ENCODE results near the gene P4HB. TPM values are rescaled to one million over a fixed set of nuclear protein-coding genes. Genes with fewer than 3 reads are reported as not detected.

Gene P4HB
- 100 to 1,000 TPM; 116 to 461 (median 257) TPM for total RNA-seq

DNA sequence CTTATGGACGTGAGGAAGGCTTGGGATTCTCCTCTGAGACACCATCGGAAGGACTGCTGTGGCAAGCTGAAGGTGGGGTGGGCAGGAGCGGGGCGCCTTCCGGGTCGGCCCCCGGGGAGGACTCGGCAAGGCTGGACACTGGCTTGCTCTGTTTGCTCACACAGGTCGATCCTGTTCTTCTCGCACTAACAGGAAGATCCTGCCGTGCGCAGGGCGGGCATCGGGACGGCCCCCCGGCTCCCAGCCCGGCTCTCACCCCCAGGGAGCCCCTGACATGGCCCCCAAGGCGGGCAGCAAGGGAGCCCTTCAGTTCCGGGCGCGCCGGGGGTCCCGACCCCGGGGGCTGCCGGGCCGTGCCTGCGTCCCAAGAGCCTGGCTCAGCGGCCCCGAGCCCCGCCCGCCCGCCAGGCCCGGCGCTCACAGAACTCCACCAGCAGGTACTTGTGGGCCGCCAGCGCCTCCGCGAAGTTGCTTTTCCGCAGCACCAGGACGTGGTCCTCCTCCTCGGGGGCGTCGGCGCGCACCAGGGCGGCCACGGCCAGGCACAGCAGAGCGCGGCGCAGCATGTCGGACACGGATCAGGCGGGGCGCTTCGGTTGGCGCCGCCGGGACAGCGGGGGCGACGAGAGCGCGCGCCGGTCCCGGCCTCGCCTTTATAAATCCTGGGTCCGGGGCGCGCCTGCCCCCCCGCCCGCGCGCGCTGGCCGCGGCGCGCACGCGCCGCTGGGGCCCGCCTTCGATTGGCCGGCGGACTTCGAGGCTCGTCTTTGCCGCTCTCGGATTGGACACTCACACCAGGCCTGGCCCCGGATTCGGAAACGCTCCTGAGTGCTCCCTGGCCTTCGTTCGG lies at the start of gene P4HB:
TSS of gene P4HB (minus strand) at position 630 of the 850 bp plus-strand sequence. CDS start at position 566, 64 bp downstream.
- in situ Hi-C loops (cut with MboI; ENCODE audit: low pct_unique_long_range_greater_than_20kb in 2 of 9, low sequenced_read_pairs in 9 of 9, unreplicated experiment in 9 of 9) = no loop called here
- Histone ChIP-seq H3K27ac (peak within 1 kb of the TSS; percentile 95 to 98), H3K4me1 (replicated peaks in 1 of 2) (peaks cover 20 to 22% of the 10 kb centered on the region in 2 donors), H3K4me3 (peak within 1 kb of the TSS; percentile 66 to 90 (median 76))
- no peak for ATAC-seq (replicated peaks in 6 of 8)
- WGBS, 10 experiments = 0% methylated on average over 1 to 8 of the region's 95 CpGs; no CpG with 5 or more reads in 6 of the 10 experiments

DNA sequence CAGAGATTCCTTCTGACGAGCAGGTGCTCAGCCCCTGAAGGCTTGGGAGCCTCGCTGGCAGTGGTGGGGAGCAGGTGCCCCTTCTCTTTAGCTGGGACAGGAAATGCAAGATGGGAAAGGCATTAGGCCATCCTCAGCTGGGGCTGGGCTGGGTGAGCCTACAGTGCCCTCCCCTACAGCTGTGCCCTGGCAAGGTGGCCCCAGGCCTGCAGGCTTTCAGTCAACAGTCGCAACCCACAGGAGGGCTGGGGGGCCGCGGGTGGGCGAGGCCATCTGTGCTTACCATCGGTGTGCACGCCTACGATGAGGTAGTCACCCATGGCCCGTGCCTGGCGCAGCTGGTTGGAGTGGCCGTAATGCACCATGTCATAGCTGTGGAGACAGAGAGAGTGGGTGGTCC lies 48.9 kb upstream of the P4HB start:
- H3K4me1 ChIP-seq (replicated peaks in 1 of 2) = peaks cover 6 to 8% of the 10 kb centered on the region in 2 donors
- WGBS, 10 experiments = 80 to 100% (median 97%) methylated on average over 1 to 9 of the region's 12 CpGs; no CpG with 5 or more reads in 7 of the 10 experiments
- H3K4me3 ChIP-seq = no peak overlapping the region
- H3K27ac ChIP-seq = no peak overlapping the region
- ATAC-seq (replicated peaks in 6 of 8) = no peak
- in situ Hi-C loops (cut with MboI; ENCODE audit: low pct_unique_long_range_greater_than_20kb in 2 of 9, low sequenced_read_pairs in 9 of 9, unreplicated experiment in 9 of 9) = no loop called here

DNA sequence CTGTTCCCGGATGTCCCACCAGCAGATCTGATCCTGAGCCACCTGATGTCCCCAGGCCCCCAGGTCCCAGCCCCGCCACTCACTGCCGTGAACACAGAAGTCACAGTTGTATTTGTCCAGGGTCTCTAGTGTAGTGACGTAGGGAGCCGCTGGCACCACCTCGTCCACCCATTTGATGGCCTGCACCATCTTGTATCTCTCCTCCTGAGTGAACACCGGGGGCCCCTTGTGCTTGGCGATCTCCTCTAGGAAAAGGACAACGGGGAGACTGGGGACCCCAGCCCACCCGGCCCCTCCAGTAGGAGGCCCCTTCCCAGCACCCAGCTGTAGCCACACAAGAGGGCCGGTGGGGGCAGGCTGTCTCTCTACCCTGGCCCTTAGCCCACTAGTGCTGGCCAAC lies 48.5 kb upstream of the P4HB start:
- no peak overlapping the region for H3K27ac ChIP-seq
- no peak for ATAC-seq (replicated peaks in 6 of 8)
- in situ Hi-C loops (cut with MboI; ENCODE audit: low pct_unique_long_range_greater_than_20kb in 2 of 9, low sequenced_read_pairs in 9 of 9, unreplicated experiment in 9 of 9) = no loop called here
- WGBS, 10 experiments = no CpG with 5 or more reads among the region's 11 CpGs
- H3K4me1 ChIP-seq (replicated peaks in 1 of 2) = peaks cover 6 to 8% of the 10 kb centered on the region in 2 donors
- H3K4me3 ChIP-seq = no peak overlapping the region

DNA sequence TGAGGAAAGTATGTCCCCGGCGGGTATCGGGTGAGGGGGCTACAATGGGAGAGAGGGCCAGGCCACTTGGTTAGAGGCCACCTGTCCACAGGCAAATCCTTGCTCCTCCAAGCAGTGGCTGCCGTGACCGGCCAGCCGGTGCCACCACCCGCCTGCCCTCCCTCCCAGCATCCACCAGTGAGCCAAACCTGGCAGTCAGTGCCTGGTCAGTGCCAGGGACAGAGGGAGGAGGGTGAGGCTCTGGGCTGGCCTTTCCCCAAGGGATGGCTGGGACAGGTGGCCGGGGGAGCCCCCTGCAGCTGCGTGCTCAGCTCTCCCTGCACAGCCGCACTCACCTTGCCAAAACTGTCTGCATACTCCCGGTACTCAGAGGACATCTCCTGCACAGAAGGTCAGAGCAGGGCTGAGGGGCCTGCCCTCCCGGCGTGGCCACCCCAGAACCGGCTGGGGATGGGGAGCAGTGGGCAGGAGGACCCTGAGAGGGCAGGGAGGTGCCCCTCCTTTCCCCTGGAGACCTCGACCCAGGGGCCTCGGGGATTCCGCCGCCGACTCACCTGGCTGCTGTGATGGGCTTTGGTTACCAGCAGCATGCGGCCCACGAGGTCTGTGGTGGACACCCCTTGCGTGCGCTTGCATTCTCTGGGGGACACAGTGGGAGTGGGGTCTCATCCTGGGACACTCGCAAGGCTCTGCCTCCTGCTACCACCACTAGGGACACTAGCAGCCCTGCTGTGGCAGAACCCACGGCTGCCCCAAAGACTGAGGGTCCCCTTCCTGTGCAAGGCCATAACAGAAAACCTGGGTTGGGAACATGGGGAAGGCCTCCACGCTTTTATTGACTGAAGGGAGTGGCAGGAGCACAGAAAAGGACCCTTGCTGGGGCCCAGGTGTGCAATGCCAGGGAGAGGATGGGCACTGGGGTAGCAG lies 47.1 kb upstream of the P4HB start:
- Histone ChIP-seq H3K27ac (no peak overlapping the region), H3K4me3 (no peak overlapping the region), H3K4me1 (replicated peaks in 1 of 2) (peaks cover 6 to 8% of the 10 kb centered on the region in 2 donors)
- in situ Hi-C loops (cut with MboI; ENCODE audit: low pct_unique_long_range_greater_than_20kb in 2 of 9, low sequenced_read_pairs in 9 of 9, unreplicated experiment in 9 of 9) = no loop called here
- no peak for ATAC-seq (replicated peaks in 6 of 8)
- 80 to 100% (median 94%) methylated on average over 1 to 2 of the region's 26 CpGs; no CpG with 5 or more reads in 6 of the 10 experiments for WGBS, 10 experiments

DNA sequence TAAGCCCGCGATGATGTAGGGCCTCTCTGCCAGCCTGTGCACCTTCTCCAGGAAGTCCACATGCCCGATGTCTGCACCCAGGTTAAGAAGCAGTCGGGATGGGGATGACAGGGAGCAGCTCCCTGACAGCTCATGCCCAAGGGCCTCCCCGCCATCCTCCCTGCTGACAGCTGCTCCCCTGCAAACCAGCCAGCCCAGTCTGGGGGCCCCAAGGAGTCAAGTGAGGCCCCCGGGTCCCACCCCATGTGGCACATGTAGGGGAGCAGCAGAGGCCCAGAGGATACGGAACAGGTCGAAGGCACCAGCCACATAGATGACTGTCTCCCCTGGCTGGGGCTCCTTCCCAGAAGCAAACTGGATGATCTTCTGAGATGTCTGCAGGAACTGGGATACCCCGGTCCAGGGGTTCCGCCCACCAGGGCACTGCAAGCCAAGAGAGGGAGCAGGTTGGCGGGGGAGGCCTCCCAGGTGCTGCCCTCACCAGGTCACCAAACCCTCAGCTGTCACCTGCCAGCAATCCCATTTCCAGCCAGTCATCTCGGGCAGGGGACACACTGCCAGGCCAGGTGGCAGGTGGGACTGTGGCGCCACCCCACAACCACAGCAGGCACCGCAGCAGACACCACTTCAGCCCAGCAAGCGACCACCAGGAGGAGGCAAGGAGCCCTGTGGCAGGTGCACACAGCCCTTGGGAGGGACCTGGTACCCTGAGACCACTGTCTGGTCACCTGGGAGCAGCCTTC lies 46.3 kb upstream of the P4HB start:
- no peak for ATAC-seq (replicated peaks in 6 of 8)
- Histone ChIP-seq H3K4me1 (replicated peaks in 1 of 2) (peaks cover 8 to 12% of the 10 kb centered on the region in 2 donors), H3K4me3 (no peak overlapping the region), H3K27ac (no peak overlapping the region)
- in situ Hi-C loops (cut with MboI; ENCODE audit: low pct_unique_long_range_greater_than_20kb in 2 of 9, low sequenced_read_pairs in 9 of 9, unreplicated experiment in 9 of 9) = no loop called here
- WGBS, 10 experiments = 93% methylated on average over 2 of the region's 15 CpGs; no CpG with 5 or more reads in 9 of the 10 experiments

DNA sequence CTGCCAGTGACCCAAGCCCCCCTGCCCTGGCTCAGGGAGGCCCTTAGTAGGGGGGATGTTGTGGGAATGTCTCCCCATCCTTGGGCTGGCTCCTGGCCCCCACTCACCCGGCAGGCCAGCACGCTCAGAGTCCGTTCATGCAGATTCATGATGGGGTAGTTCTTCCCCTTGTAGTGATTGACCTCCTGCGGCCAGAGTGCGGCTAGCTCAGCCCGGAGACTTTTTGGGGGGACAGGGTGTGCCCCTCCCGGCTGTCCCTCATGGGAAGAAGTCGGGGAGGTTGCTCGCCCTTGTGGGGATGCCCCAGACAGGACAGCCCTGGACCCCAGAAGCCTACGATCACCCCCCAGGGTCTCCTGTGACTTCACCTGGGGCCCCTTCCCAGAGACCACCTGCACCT lies 45.7 kb upstream of the P4HB start:
- no peak overlapping the region for H3K27ac ChIP-seq
- in situ Hi-C loops (cut with MboI; ENCODE audit: low pct_unique_long_range_greater_than_20kb in 2 of 9, low sequenced_read_pairs in 9 of 9, unreplicated experiment in 9 of 9) = no loop called here
- H3K4me3 ChIP-seq = no peak overlapping the region
- no peak for ATAC-seq (replicated peaks in 6 of 8)
- H3K4me1 ChIP-seq (replicated peaks in 1 of 2) = peaks cover 10 to 13% of the 10 kb centered on the region in 2 donors
- WGBS, 10 experiments = 82 to 100% methylated on average over 1 to 2 of the region's 10 CpGs; no CpG with 5 or more reads in 8 of the 10 experiments

DNA sequence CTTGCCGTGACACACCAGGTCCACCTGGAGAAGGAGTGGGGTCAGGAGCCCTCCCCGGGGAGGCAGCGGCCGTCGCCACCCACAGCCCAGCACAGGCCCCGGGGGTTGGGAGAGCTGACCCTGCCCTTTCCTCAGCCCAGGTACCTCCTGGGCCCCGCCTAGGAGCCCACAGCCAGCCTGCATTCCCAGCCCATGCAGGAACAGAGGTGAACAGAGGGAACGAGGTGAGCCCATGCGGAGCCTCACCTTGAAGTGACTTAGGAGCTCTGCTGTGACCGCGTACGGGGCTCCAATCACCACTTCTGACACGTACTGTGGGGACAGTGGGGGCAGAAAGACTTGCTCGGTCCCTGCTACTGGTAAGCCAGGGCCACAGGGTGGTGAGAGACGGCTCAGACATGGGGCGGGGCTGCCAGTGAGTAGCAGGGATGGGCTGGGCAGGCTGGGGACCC lies 45.1 kb upstream of the P4HB start:
- in situ Hi-C loops (cut with MboI; ENCODE audit: low pct_unique_long_range_greater_than_20kb in 2 of 9, low sequenced_read_pairs in 9 of 9, unreplicated experiment in 9 of 9) = no loop called here
- ATAC-seq (replicated peaks in 6 of 8) = no peak
- Histone ChIP-seq H3K27ac (no peak overlapping the region), H3K4me3 (no peak overlapping the region), H3K4me1 (replicated peaks in 1 of 2) (peaks cover 10 to 12% of the 10 kb centered on the region in 2 donors)
- 80 to 100% (median 88%) methylated on average over 2 to 12 of the region's 16 CpGs; no CpG with 5 or more reads in 7 of the 10 experiments for WGBS, 10 experiments

DNA sequence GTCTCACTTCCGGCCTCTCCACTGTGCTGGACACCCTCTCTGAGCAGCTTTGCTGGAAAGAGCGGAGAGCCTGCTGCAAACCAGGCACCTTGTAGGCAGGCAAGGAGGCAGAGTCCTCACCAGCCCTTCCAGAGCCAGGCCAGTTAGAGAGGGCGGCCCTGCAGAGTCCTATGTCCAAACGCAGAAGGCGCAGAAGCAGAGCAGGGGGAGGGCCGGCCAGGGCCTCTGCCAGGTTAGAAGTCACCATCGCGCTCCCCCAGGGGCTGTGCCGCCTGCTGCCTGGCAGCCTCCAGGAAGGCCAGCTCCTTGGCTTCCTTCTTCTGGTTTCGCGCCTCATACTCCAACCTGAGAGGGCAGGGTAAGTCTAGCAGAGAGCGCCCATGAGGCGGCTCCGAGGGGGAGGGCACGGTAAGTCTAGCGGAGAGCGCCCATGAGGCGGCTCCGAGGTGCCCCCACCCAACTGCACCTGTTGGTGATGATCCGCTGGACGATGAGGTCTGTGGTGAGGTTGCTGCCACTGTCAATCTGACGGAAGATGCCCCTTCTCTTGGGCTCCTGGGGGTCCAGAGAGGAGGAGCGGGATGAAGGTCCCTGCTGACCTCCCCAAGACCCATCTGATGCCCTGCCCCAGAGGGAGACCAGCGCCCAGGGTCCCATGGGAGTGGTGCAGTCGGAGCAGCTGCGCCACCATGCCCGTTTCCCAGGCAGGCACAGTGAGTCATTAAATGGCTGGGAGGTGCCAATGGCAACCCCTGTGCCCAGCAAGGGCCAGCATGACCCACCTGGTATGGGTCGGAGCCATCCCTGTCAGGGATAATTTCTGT lies 44.5 kb upstream of the P4HB start:
- in situ Hi-C loops (cut with MboI; ENCODE audit: low pct_unique_long_range_greater_than_20kb in 2 of 9, low sequenced_read_pairs in 9 of 9, unreplicated experiment in 9 of 9) = no loop called here
- Histone ChIP-seq H3K4me1 (replicated peaks in 1 of 2) (peaks cover 5 to 6% of the 10 kb centered on the region in 2 donors), H3K4me3 (no peak overlapping the region), H3K27ac (no peak overlapping the region)
- ATAC-seq (replicated peaks in 6 of 8) = no peak
- WGBS, 10 experiments = 80 to 100% (median 80%) methylated on average over 1 to 2 of the region's 28 CpGs; no CpG with 5 or more reads in 7 of the 10 experiments

DNA sequence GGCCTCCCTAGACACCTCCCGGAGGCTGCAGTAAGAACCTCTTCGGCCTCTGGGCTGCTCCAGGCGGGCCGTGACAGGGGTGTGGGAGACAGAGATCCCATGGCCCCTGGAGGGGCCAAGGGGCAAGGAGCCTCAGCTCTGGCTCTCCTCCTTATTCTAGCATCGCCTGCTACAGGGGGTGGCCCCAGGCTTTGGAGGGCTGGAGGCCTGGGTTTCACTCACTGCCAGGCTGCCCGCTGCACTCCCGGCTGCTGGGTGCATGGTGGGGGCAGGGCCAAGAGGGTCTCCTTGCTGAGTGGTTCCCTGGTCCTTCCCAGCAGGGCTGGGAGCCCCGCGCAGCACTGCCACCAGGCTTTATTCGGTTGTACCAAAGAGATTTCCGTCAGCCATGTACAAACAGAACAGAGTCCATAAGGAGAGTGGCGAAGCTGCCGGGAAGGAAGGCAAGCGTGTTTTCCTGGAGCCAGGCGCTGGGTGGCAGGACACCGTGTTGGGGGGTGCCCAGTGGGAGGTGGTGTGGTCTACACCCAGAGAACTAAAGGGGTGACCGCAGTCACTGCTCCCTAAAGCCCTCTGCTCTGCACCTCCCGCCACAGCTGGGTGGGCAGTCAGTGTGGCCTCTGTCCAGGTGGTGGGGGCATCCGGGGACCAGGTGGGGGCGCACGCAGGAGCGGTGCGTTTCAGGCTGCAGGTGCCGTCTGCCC lies 43.7 kb upstream of the P4HB start:
- Histone ChIP-seq H3K4me1 (replicated peaks in 1 of 2) (peaks cover 4% of the 10 kb centered on the region in 2 donors), H3K27ac (no peak overlapping the region), H3K4me3 (no peak overlapping the region)
- 87 to 100% (median 90%) methylated on average over 1 to 5 of the region's 24 CpGs; no CpG with 5 or more reads in 5 of the 10 experiments for WGBS, 10 experiments
- no peak for ATAC-seq (replicated peaks in 6 of 8)
- in situ Hi-C loops (cut with MboI; ENCODE audit: low pct_unique_long_range_greater_than_20kb in 2 of 9, low sequenced_read_pairs in 9 of 9, unreplicated experiment in 9 of 9) = no loop called here

DNA sequence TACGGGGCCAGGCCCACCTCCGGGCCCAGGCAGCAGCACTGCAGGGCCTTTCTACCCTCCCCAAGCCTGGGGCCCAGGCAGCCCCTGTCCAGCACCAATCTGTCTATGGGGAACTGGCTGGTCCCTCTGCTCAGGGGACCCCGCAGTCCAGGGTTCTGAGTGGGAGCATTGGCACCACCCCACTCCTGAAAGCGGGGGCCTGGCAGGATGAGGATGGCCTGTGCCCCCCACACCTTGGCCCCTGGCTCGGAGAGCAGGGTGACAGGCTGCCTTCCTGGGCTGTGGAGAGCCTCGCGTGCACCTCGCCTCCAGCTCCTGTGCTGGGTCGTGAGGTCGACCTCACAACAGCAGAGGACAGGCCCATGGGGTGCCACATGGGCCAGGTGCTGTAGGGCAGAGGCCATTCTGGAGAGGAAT lies 43.1 kb upstream of the P4HB start:
- Histone ChIP-seq H3K4me1 (replicated peaks in 1 of 2) (peaks cover 4% of the 10 kb centered on the region in 2 donors), H3K4me3 (no peak overlapping the region), H3K27ac (no peak overlapping the region)
- in situ Hi-C loops (cut with MboI; ENCODE audit: low pct_unique_long_range_greater_than_20kb in 2 of 9, low sequenced_read_pairs in 9 of 9, unreplicated experiment in 9 of 9) = no loop called here
- 55 to 100% (median 80%) methylated on average over 1 to 5 of the region's 10 CpGs; no CpG with 5 or more reads in 4 of the 10 experiments for WGBS, 10 experiments
- ATAC-seq (replicated peaks in 6 of 8) = no peak

DNA sequence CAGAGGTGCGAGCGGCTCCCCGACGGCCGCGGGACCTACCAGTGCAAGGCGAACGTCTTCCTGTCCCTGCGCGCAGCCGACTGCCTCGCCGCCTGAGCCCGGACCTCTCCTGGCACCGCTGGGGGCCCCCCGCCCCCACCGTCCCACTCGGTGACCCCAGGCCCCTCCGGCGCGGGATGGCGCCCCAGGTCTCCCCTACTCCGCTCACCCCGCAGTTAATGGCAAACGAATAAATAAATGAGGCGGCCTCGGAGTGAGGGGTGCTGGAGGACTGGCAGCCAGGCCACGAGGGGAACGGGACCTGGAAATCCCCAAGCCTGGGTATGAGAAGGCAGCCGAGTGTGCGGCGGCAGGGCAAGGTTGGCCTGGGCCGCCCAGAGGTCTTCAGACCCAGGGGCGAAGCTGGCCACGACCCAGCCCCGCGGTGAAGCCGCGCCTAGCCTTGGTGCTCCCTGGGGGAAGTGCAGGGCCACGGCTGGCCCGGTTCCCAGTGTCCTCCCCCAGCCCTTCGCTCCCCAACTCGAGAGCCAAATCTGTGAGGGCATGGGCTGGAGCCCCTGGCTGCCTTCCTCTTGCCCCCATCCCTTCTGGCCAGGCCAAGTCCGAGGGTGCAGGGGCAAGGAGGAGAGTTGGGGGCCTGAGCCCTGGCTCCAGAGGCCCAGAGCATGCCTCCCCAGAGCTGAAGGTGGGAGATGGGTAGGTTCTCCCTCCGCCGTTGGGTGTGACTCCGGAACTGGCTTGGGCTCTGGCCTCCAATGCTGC lies 42.5 kb upstream of the P4HB start:
- in situ Hi-C loops (cut with MboI; ENCODE audit: low pct_unique_long_range_greater_than_20kb in 2 of 9, low sequenced_read_pairs in 9 of 9, unreplicated experiment in 9 of 9) = no loop called here
- peaks cover 4% of the 10 kb centered on the region in 2 donors for H3K4me1 ChIP-seq (replicated peaks in 1 of 2)
- no peak overlapping the region for H3K27ac ChIP-seq
- ATAC-seq (replicated peaks in 6 of 8) = peak in 3 of 8 experiments; percentile 3 to 6 (median 5)
- WGBS, 10 experiments = 54 to 80% methylated on average over 1 to 3 of the region's 47 CpGs; no CpG with 5 or more reads in 8 of the 10 experiments
- H3K4me3 ChIP-seq = peak overlapping the region in 2 of 5 donors; percentile 26 to 29
